HCT116 (cell line): Measurements from ENCODE around the gene OXCT1. TPM values are rescaled to one million over a fixed set of nuclear protein-coding genes. Genes with fewer than 3 reads are reported as not detected.
A peak's percentile ranks its signal among the peaks of the same experiment; 100 is the strongest.

Experiments
- ATAC-seq: fragments of 200-7000 bp; cut with Tn5 transposase; 2 replicates; pipeline ENCODE4 v1.9.1; 2020; ENCODE audit warnings: mild to moderate bottlenecking, moderate library complexity
- BruUV-seq: library from RNA; stranded (reverse); fragments of 400-500 nt; replicated peaks from 2 replicates; lab custom pipeline; 2021; lab: Mats Ljungman, UMichigan
- CTCF ChIA-PET: fragments of 300-600 bp; sonication (Branson Sonifier 250); formaldehyde crosslinking; loops from one replicate; lab custom pipeline; 2021; ENCODE audit warnings: antibody characterized with exemption; lab: Charles Lee
- POLR2A ChIA-PET: fragments of 300-600, 350-600 bp; sonication (Branson Sonifier 250); formaldehyde crosslinking; loops from one replicate; lab custom pipeline; 2021; ENCODE audit warnings: antibody characterized with exemption; lab: Charles Lee
- RAD21 ChIA-PET, 2 experiments: fragments of 300-600 bp; sonication (Branson Sonifier 250); formaldehyde crosslinking; loops; one replicate each; lab custom pipeline; 2023; ENCODE audit warnings: low total read pairs in 2 of 2; ENCODE audit not compliant: uncharacterized antibody in 2 of 2, unreplicated experiment in 2 of 2, low non-redundant PET in 1 of 2; lab: Charles Lee
- DNase-seq: peaks from one replicate; pipeline ENCODE4 v3.0.0-alpha.2; 2010; ENCODE audit warnings: low read depth, low spot score
- H2AFZ ChIP-seq: fragments of 200-600 bp; shearing (Covaris generic), sonication (generic); 2 replicates; pipeline ENCODE4 v1.6.1; 2017; ENCODE audit warnings: low read depth, mixed run types, mixed read lengths, antibody characterized with exemption, low read length; ENCODE audit not compliant: poor library complexity, severe bottlenecking
- H3K27ac ChIP-seq: 2 replicates; pipeline ENCODE4 v1.5.1; 2012; ENCODE audit warnings: low read depth, low read length
- H3K27me3 ChIP-seq: fragments of 200-600 bp; sonication (generic); 2 replicates; pipeline ENCODE4 v1.6.1; 2016; ENCODE audit warnings: mixed run types, low read length, mixed read lengths; ENCODE audit not compliant: insufficient read depth
- H3K36me3 ChIP-seq, 2 experiments: fragments of 200-500 bp in 1 of 2; fragments of 200-600 bp in 1 of 2; sonication (Bioruptor generic) in 1 of 2; sonication (generic) in 1 of 2; 2 replicates each; pipeline versions ENCODE4 v1.5.1 to v1.6.1; 2014 to 2016; ENCODE audit warnings: low read length in 2 of 2, inconsistent platforms in 1 of 2, mixed read lengths in 1 of 2, mixed run types in 1 of 2; ENCODE audit not compliant: insufficient read depth in 2 of 2, control insufficient read depth in 1 of 2
- H3K4me1 ChIP-seq, 2 experiments: fragments of 200-600 bp in 1 of 2; sonication (generic) in 1 of 2; 2 replicates each; pipeline versions ENCODE4 v1.5.1 to v1.6.1; 2012 to 2017; ENCODE audit warnings: low read length in 2 of 2, inconsistent platforms in 1 of 2, mild to moderate bottlenecking in 1 of 2, mixed read lengths in 1 of 2, mixed run types in 1 of 2, moderate library complexity in 1 of 2; ENCODE audit not compliant: insufficient read depth in 2 of 2, control insufficient read depth in 1 of 2
- H3K4me2 ChIP-seq: fragments of 200-600 bp; sonication (generic); 2 replicates; pipeline ENCODE4 v1.6.1; 2017; ENCODE audit warnings: mixed run types, low read length, mixed read lengths
- H3K4me3 ChIP-seq, 2 experiments: fragments of 200-600 bp in 1 of 2; sonication (generic) in 1 of 2; replicated peaks in 1 of 2; 2 replicates each; pipeline ENCODE4 v1.5.1; 2011 to 2016; ENCODE audit warnings: low read length in 2 of 2, control low read depth in 1 of 2, low read depth in 1 of 2, mild to moderate bottlenecking in 1 of 2, mixed read lengths in 1 of 2, mixed run types in 1 of 2
- H3K79me2 ChIP-seq: fragments of 200-600 bp; sonication (generic); 2 replicates; pipeline ENCODE4 v1.6.1; 2017; ENCODE audit warnings: mild to moderate bottlenecking, mixed run types, low read length, moderate library complexity, mixed read lengths; ENCODE audit not compliant: insufficient read depth
- H3K9ac ChIP-seq: fragments of 200-600 bp; sonication (generic); 2 replicates; pipeline ENCODE4 v1.6.1; 2016; ENCODE audit warnings: low read length, mixed read lengths
- H3K9me2 ChIP-seq: fragments of 200-600 bp; sonication (generic), shearing (Covaris generic); 2 replicates; pipeline ENCODE4 v1.6.1; 2017; ENCODE audit warnings: mixed run types, mild to moderate bottlenecking, moderate library complexity; ENCODE audit not compliant: insufficient read depth
- H3K9me3 ChIP-seq, 2 experiments: fragments of 200-500 bp in 1 of 2; fragments of 200-600 bp in 1 of 2; sonication (Bioruptor generic) in 1 of 2; sonication (generic) in 1 of 2; 2 replicates each; pipeline ENCODE4 v1.6.1; 2014 to 2017; ENCODE audit warnings: low read length in 2 of 2, mixed read lengths in 2 of 2, inconsistent platforms in 1 of 2, low read depth in 1 of 2, mild to moderate bottlenecking in 1 of 2, mixed run types in 1 of 2, moderate library complexity in 1 of 2; ENCODE audit not compliant: control insufficient read depth in 1 of 2, insufficient read depth in 1 of 2
- H4K20me1 ChIP-seq: fragments of 200-600 bp; sonication (generic), shearing (Covaris generic); 2 replicates; pipeline ENCODE4 v1.6.1; 2017; ENCODE audit warnings: mixed run types, mild to moderate bottlenecking, moderate library complexity; ENCODE audit not compliant: insufficient read depth
- CBX3 ChIP-seq: IDR thresholded peaks from 2 replicates; pipeline ENCODE4 v1.6.1; 2012; ENCODE audit warnings: low read depth
- CEBPB ChIP-seq: IDR thresholded peaks from 2 replicates; pipeline ENCODE4 v1.6.1; 2012; ENCODE audit warnings: low read depth
- EGR1 ChIP-seq: IDR thresholded peaks from 2 replicates; pipeline ENCODE4 v1.6.1; 2012; ENCODE audit warnings: low read depth
- ELF1 ChIP-seq: IDR thresholded peaks from 2 replicates; pipeline ENCODE4 v1.6.1; 2012; ENCODE audit warnings: low read depth, borderline replicate concordance
- EZH2phosphoT487 ChIP-seq: fragments of 200-600 bp; IDR thresholded peaks from 2 replicates; pipeline ENCODE4 v1.6.1; 2018; ENCODE audit warnings: antibody characterized with exemption, borderline replicate concordance
- FOSL1 ChIP-seq: IDR thresholded peaks from 2 replicates; pipeline ENCODE4 v1.6.1; 2012; ENCODE audit warnings: low read depth
- JUND ChIP-seq: IDR thresholded peaks from 2 replicates; pipeline ENCODE4 v1.6.1; 2012
- POLR2AphosphoS5 ChIP-seq: IDR thresholded peaks from 2 replicates; pipeline ENCODE4 v1.6.1; 2011; ENCODE audit warnings: mild to moderate bottlenecking, low read depth, low read length, moderate library complexity
- RAD21 ChIP-seq: IDR thresholded peaks from 2 replicates; pipeline ENCODE4 v1.6.1; 2012; ENCODE audit warnings: low read depth, mild to moderate bottlenecking
- SIN3A ChIP-seq: IDR thresholded peaks from 2 replicates; pipeline ENCODE4 v1.6.1; 2012; ENCODE audit warnings: low read depth
- TCF7L2 ChIP-seq: IDR thresholded peaks from 2 replicates; pipeline ENCODE4 v1.7.0; 2011; ENCODE audit warnings: borderline replicate concordance, inconsistent platforms; ENCODE audit not compliant: insufficient read depth, insufficient read length; ENCODE audit errors: extremely low read depth
- YY1 ChIP-seq: IDR thresholded peaks from 2 replicates; pipeline ENCODE4 v1.6.1; 2011; ENCODE audit warnings: low read length, low read depth, moderate library complexity, mild to moderate bottlenecking; ENCODE audit not compliant: insufficient replicate concordance; ENCODE audit errors: extremely low read depth
- ZFX ChIP-seq: fragments of 450-650 bp; IDR thresholded peaks from 2 replicates; pipeline ENCODE4 v1.6.1; 2017
- ZNF274 ChIP-seq: fragments of 200-500 bp; sonication (Bioruptor generic); IDR thresholded peaks from 2 replicates; pipeline ENCODE4 v1.6.1; 2014; ENCODE audit warnings: mild to moderate bottlenecking, low read depth, low read length, inconsistent platforms
- intact Hi-C: fragments of 100-400 bp; cut with micrococcal nuclease; formaldehyde crosslinking; loops from 2 replicates; pipeline ENCODE4 v1.10.0; 2022
- total RNA-seq: library from RNA; stranded (reverse); gene quantifications from one replicate; pipeline ENCODE4 v1.2.1, GENCODE V29; 2021; ENCODE audit not compliant: unreplicated experiment
- TF ChIP-seq, protein P1 (sequence below): IDR thresholded peaks from 2 replicates; pipeline ENCODE4 v1.6.1; 2012
- TF ChIP-seq, protein P2 (sequence below): IDR thresholded peaks from 2 replicates; pipeline ENCODE4 v1.6.1; 2012
- TF ChIP-seq, protein P3 (sequence below): IDR thresholded peaks from 2 replicates; pipeline ENCODE4 v1.6.1; 2012; ENCODE audit warnings: low read depth
- TF ChIP-seq, protein P4 (sequence below): IDR thresholded peaks from 2 replicates; pipeline ENCODE4 v1.6.1; 2011; ENCODE audit warnings: mild to moderate bottlenecking, low read length, moderate library complexity; ENCODE audit not compliant: insufficient replicate concordance; ENCODE audit errors: extremely low read depth
- TF ChIP-seq, protein P5 (sequence below), 3 experiments: fragments of 200-600 bp in 1 of 3; sonication (generic) in 1 of 3; IDR thresholded peaks in 2 of 3; conservative IDR thresholded peaks in 1 of 3; 2 replicates each; pipeline ENCODE4 v1.5.1; 2012 to 2017; ENCODE audit warnings: low read depth in 2 of 3, low read length in 2 of 3, antibody characterized with exemption in 1 of 3, borderline replicate concordance in 1 of 3, control low read depth in 1 of 3, mild to moderate bottlenecking in 1 of 3, mixed read lengths in 1 of 3, mixed run types in 1 of 3, moderate library complexity in 1 of 3; ENCODE audit not compliant: insufficient read depth in 1 of 3

The OXCT1 gene
- total RNA-seq, 1 experiment from 2014 or later = 28.1 TPM

DNA sequence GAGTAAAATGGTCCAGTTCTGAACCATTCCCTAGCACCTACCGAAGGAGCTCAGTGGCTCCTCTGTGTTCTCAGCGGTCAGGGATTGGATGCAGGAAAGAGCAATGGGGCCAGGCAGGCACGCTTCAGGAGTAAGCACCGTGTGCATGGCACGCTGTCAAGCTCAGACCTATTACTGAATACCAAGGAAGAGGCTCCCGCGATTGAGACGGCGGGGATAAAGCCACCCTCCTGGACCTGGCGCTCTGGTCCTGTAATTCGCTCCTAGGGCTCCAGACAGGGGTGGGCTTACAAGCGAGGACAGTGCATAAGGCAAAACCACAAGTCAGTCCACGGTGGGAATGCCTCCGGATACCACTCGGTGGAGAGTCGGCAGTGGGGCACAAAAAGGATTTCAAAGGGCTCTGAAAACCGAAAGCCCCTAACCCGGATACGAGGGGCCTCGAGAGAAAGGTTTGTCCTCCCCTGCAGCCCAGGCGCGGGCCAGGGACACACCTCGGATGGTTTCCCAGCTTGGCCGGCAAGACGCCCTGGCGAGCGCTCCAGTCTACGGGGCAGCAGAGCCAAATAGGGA, 988 bp downstream of the OXCT1 start:
- peaks cover 52% of the 10 kb centered on the region for H3K79me2 ChIP-seq
- H3K4me3 ChIP-seq = peak overlapping the region; percentile 88 to 89
- peaks cover 10 to 16% of the 10 kb centered on the region in 2 experiments; a peak in 3 of 4 replicates for H3K4me1 ChIP-seq
- ATAC-seq (no peak; the same call in 1 of the 2 replicates), DNase-seq (no peak)
- BruUV-seq = no TSS peak
- H3K9me3 ChIP-seq = no peaks in the 10 kb centered on the region
- H4K20me1 ChIP-seq = no peaks in the 10 kb centered on the region
- no peaks in the 10 kb centered on the region for H3K27me3 ChIP-seq
- peak overlapping the region; percentile 93 for H3K9ac ChIP-seq
- peak overlapping the region; percentile 78 for H3K27ac ChIP-seq
- no peaks in the 10 kb centered on the region for H3K9me2 ChIP-seq
- no peak overlapping the region for H2AFZ ChIP-seq
- no peaks in the 10 kb centered on the region for H3K36me3 ChIP-seq
- TF ChIP-seq ZNF274 (no peak), SIN3A (no peak), ZFX (no peak), CBX3 (no peak), TCF7L2 (no peak), YY1 (no peak), EZH2phosphoT487 (no peak), CEBPB (no peak), FOSL1 (no peak), ELF1 (no peak), EGR1 (no peak), RAD21 (no peak), JUND (no peak), POLR2AphosphoS5 (no peak)
- TF ChIP-seq, protein P1, sequence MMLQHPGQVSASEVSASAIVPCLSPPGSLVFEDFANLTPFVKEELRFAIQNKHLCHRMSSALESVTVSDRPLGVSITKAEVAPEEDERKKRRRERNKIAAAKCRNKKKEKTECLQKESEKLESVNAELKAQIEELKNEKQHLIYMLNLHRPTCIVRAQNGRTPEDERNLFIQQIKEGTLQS = no peak
- TF ChIP-seq, protein P2, sequence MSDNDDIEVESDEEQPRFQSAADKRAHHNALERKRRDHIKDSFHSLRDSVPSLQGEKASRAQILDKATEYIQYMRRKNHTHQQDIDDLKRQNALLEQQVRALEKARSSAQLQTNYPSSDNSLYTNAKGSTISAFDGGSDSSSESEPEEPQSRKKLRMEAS = no peak
- TF ChIP-seq, protein P3, sequence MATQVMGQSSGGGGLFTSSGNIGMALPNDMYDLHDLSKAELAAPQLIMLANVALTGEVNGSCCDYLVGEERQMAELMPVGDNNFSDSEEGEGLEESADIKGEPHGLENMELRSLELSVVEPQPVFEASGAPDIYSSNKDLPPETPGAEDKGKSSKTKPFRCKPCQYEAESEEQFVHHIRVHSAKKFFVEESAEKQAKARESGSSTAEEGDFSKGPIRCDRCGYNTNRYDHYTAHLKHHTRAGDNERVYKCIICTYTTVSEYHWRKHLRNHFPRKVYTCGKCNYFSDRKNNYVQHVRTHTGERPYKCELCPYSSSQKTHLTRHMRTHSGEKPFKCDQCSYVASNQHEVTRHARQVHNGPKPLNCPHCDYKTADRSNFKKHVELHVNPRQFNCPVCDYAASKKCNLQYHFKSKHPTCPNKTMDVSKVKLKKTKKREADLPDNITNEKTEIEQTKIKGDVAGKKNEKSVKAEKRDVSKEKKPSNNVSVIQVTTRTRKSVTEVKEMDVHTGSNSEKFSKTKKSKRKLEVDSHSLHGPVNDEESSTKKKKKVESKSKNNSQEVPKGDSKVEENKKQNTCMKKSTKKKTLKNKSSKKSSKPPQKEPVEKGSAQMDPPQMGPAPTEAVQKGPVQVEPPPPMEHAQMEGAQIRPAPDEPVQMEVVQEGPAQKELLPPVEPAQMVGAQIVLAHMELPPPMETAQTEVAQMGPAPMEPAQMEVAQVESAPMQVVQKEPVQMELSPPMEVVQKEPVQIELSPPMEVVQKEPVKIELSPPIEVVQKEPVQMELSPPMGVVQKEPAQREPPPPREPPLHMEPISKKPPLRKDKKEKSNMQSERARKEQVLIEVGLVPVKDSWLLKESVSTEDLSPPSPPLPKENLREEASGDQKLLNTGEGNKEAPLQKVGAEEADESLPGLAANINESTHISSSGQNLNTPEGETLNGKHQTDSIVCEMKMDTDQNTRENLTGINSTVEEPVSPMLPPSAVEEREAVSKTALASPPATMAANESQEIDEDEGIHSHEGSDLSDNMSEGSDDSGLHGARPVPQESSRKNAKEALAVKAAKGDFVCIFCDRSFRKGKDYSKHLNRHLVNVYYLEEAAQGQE = no peak
- TF ChIP-seq, protein P4, sequence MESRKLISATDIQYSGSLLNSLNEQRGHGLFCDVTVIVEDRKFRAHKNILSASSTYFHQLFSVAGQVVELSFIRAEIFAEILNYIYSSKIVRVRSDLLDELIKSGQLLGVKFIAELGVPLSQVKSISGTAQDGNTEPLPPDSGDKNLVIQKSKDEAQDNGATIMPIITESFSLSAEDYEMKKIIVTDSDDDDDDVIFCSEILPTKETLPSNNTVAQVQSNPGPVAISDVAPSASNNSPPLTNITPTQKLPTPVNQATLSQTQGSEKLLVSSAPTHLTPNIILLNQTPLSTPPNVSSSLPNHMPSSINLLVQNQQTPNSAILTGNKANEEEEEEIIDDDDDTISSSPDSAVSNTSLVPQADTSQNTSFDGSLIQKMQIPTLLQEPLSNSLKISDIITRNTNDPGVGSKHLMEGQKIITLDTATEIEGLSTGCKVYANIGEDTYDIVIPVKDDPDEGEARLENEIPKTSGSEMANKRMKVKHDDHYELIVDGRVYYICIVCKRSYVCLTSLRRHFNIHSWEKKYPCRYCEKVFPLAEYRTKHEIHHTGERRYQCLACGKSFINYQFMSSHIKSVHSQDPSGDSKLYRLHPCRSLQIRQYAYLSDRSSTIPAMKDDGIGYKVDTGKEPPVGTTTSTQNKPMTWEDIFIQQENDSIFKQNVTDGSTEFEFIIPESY = no peak
- TF ChIP-seq, protein P5, sequence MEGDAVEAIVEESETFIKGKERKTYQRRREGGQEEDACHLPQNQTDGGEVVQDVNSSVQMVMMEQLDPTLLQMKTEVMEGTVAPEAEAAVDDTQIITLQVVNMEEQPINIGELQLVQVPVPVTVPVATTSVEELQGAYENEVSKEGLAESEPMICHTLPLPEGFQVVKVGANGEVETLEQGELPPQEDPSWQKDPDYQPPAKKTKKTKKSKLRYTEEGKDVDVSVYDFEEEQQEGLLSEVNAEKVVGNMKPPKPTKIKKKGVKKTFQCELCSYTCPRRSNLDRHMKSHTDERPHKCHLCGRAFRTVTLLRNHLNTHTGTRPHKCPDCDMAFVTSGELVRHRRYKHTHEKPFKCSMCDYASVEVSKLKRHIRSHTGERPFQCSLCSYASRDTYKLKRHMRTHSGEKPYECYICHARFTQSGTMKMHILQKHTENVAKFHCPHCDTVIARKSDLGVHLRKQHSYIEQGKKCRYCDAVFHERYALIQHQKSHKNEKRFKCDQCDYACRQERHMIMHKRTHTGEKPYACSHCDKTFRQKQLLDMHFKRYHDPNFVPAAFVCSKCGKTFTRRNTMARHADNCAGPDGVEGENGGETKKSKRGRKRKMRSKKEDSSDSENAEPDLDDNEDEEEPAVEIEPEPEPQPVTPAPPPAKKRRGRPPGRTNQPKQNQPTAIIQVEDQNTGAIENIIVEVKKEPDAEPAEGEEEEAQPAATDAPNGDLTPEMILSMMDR (IDR thresholded peaks at IDR 0.05 in 2 of 3, conservative IDR thresholded peaks at IDR 0.05 in 1 of 3; ENCODE audit: borderline replicate concordance in 1 of 3, insufficient read depth in 1 of 3, low read depth in 2 of 3, low read length in 2 of 3) = no peak
- H3K4me2 ChIP-seq = peak overlapping the region; percentile 92
- CTCF ChIA-PET = interaction anchor here (1.3 kb wide), 1 partner anchor 12 kb away, joined by 5 read pairs; no protein-coding TSS in a partner anchor
- RAD21 ChIA-PET = no interaction called here
- POLR2A ChIA-PET = no interaction called here
- intact Hi-C loops = no loop called here
